ENCODE results near the gene INHBB. TPM values are rescaled to one million over a fixed set of nuclear protein-coding genes. Genes with fewer than 3 reads are reported as not detected.

Gene INHBB
- total and polyA plus RNA-seq, 2 of the 4 experiments (the other 2 are of a cell fraction), result 0.18 to 0.92 TPM

DNA sequence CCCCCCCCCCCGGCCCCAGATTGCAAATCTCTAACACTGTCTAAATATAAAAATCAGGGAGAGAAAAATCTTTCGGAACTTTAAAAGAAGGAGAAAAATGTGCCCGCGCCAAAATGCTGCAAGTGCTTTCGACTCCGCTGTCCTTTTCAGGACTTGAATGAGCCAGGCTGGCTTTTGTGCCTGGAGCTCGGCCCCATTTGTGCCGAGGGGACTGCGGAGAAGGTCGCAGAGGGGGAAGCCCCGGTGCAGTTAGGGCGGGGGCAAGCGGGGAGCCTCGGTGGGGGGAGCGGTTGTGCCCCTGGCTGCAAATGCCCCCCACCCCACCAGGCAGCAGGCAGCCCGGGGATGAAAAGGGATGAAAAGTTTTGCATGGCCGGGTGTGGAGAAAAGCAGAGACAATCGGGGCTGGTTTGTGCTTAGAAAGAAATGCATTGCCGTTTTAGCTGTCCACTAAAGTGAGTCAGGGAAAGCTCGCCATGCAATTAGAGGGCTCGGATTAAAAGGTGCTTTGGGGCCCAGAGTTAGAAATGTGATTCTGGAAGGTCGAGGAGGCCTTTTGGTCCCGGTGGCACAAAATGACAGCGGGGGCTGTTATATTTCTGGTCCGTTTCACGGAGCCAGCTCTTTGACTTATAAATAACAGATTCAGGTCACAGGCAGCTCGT lies 1.6 kb downstream of the INHBB start (continued):
- no peak for TF ChIP-seq RCOR1 (IDR thresholded peaks at IDR 0.05; ENCODE audit: insufficient replicate concordance, low read length)

DNA sequence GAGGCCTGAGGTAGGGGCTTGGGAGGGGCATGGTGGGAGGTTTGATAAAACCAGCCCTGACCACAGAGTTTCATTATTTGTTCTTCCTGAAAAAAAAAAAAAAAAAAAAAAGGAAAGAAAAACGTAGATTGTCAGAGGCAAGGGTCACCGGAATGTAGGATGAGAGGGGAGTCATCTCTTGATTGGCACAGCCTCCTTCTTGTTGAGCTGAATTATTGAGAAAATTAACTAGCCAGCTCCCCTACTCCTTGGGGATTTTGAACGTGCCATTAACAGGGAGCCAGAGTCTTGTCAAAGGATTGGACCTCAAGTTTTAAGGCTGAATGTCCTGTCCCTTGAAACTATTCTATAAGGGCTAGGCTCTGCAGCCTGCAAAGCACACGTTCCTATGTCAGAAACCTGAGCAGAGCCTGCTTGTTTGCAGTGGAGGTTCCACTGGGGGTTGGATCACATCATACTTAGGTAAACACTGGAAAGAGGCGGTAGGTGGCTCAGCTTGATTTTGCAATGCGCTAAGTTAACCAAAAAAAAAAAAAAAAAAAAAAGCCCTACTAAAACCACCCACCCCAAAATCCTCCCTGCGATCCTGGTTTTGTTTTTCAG lies 2.3 kb downstream of the INHBB start:
- Histone ChIP-seq H3K27ac (ENCODE audit: insufficient read depth, low read length) (no peak overlapping the region), H2AFZ (replicated peaks; ENCODE audit: low read length, poor library complexity) (no peak overlapping the region), H2BK120ac (ENCODE audit: low read depth, low read length) (no peak overlapping the region), H2AK5ac (ENCODE audit: low read depth, low read length) (no peak overlapping the region), H3K4me1 (ENCODE audit: control insufficient read depth, insufficient read depth, low read length) (peaks cover 6% of the 10 kb centered on the region; the same call in 1 of the 2 replicates), H3K56ac (ENCODE audit: extremely low read depth, insufficient read depth, low read length) (no peak overlapping the region), H3K79me1 (ENCODE audit: low read depth in 1 of 2, low read length in 2 of 2) (no peaks in the 10 kb centered on the region), H3K4me2 (ENCODE audit: low read depth, low read length) (no peak overlapping the region), H4K91ac (ENCODE audit: insufficient read depth, low read depth, low read length) (no peak overlapping the region), H2BK5ac (ENCODE audit: low read depth, low read length, poor library complexity, severe bottlenecking) (no peak overlapping the region), H2AK9ac (replicated peaks; ENCODE audit: low read depth, low read length, poor library complexity) (no peak overlapping the region), H3K36me3 (ENCODE audit: control insufficient read depth, insufficient read depth, low read length) (no peaks in the 10 kb centered on the region), H3K9me3 (ENCODE audit: control insufficient read depth, insufficient read depth, low read length) (no peaks in the 10 kb centered on the region), H4K8ac (ENCODE audit: low read depth in 2 of 2, low read length in 2 of 2) (no peak overlapping the region), H3K27me3 (ENCODE audit: control insufficient read depth, insufficient read depth, low read length) (peaks cover 78% of the 10 kb centered on the region), H2BK15ac (ENCODE audit: low read depth, low read length) (no peak overlapping the region), H3K4me3 (ENCODE audit: insufficient read depth, low read depth, low read length) (no peak overlapping the region), H3K18ac (ENCODE audit: low read depth, low read length) (no peak overlapping the region), H4K5ac (ENCODE audit: low read depth, low read length) (no peak overlapping the region), H2BK20ac (ENCODE audit: low read depth, low read length) (no peak overlapping the region), H4K20me1 (ENCODE audit: insufficient read depth, low read length) (peaks cover 12% of the 10 kb centered on the region), H3K14ac (replicated peaks; ENCODE audit: low read depth, low read length) (no peak overlapping the region), H3K9ac (ENCODE audit: low read depth, low read length) (no peak overlapping the region), H3K23ac (ENCODE audit: low read depth, low read length) (no peak overlapping the region), H3K4ac (ENCODE audit: low read depth, low read length) (no peak overlapping the region), H3K9me1 (ENCODE audit: insufficient read depth, low read length) (no peaks in the 10 kb centered on the region)
- dilution Hi-C loops (cut with HindIII; ENCODE audit: low sequenced_read_pairs, unreplicated experiment), result no loop called here
- TF ChIP-seq NFE2L2 (IDR thresholded peaks at IDR 0.05; ENCODE audit: low read depth, low read length), result no peak
- DNase-seq, result peak; percentile 11
- no CpG with 5 or more reads among the region's 7 CpGs for WGBS, 2 experiments (ENCODE audit: extremely low coverage in 2 of 2, insufficient read length in 1 of 2)
- no TSS peak for BruUV-seq (replicated peaks)
- POLR2A ChIA-PET (ENCODE audit: unreplicated experiment), result no interaction called here
- no peak for ATAC-seq (ENCODE audit: low read depth)
- in situ Hi-C loops (cut with MboI; ENCODE audit: low sequenced_read_pairs), result loop anchor here (10.0 to 25.0 kb wide), 2 partner anchors 464 to 727 kb away; no protein-coding TSS in a partner anchor
- CTCF ChIA-PET, result interaction anchor here (0.6 to 1.0 kb wide), 3 partner anchors 267 to 780 kb away, joined by 3 to 5 read pairs (median 3); no protein-coding TSS in a partner anchor
- intact Hi-C loops (cut with micrococcal nuclease), result no loop called here

All from IMR-90 (cell line).